Activated CD8-positive, alpha-beta T cell treated with anti-CD3 and anti-CD28 coated beads for 36 hours (primary cell): ENCODE data around the gene DIAPH2. TPM values are rescaled to one million over a fixed set of nuclear protein-coding genes. Genes with fewer than 3 reads are reported as not detected.

Experiments used
- ATAC-seq: fragments of 200-7000 bp; cut with Tn5 transposase; one replicate; pipeline ENCODE4 v1.10.0; 2021; ENCODE audit warnings: mild to moderate bottlenecking, moderate library complexity
- CTCF ChIA-PET: fragments of 350-600 bp; sonication (Branson Sonifier 250); formaldehyde crosslinking; loops from one replicate; lab custom pipeline; 2021; ENCODE audit warnings: antibody characterized with exemption; lab: Charles Lee
- POLR2A ChIA-PET: fragments of 350-600 bp; sonication (Branson Sonifier 250); formaldehyde crosslinking; loops from one replicate; lab custom pipeline; 2021; ENCODE audit warnings: antibody characterized with exemption; lab: Charles Lee
- DNase-seq: peaks from one replicate; pipeline ENCODE4 v3.0.0-alpha.2; 2020
- H3K27ac Mint-ChIP-seq: one replicate; pipeline ENCODE4 v1.8.0; 2021; ENCODE audit warnings: mild to moderate bottlenecking, mixed read lengths
- H3K27me3 Mint-ChIP-seq: one replicate; pipeline ENCODE4 v1.8.0; 2021; ENCODE audit warnings: mixed read lengths
- H3K36me3 Mint-ChIP-seq: one replicate; pipeline ENCODE4 v1.8.0; 2021; ENCODE audit warnings: low read depth, mixed read lengths
- H3K4me1 Mint-ChIP-seq: one replicate; pipeline ENCODE4 v1.8.0; 2021; ENCODE audit warnings: low read depth, mixed read lengths
- H3K4me3 Mint-ChIP-seq: one replicate; pipeline ENCODE4 v1.8.0; 2021; ENCODE audit warnings: mild to moderate bottlenecking, moderate library complexity, mixed read lengths
- H3K9me3 Mint-ChIP-seq: one replicate; pipeline ENCODE4 v1.8.0; 2021; ENCODE audit warnings: mixed read lengths
- CTCF ChIP-seq: fragments of 200-600 bp; IDR thresholded peaks from one replicate; pipeline ENCODE4 v1.8.0; 2022; ENCODE audit warnings: antibody characterized with exemption, mild to moderate bottlenecking
- intact Hi-C: fragments of 100-400 bp; cut with micrococcal nuclease; formaldehyde crosslinking; loops from one replicate; pipeline ENCODE4 v1.10.0; 2022
- total RNA-seq, 2 experiments: library from RNA; stranded (reverse); gene quantifications; one replicate each; pipeline ENCODE4 v1.2.3, GENCODE V29; 2021

Gene DIAPH2
- total RNA-seq, 2 experiments from 2014 or later, result 8.1 to 8.5 TPM

- CTCF ChIA-PET, result no interaction called here
- intact Hi-C loops, result no loop called here
- Mint-ChIP-seq H3K36me3 (no peaks in the 10 kb centered on the region), H3K27ac (no peak overlapping the region), H3K9me3 (no peaks in the 10 kb centered on the region), H3K4me1 (peaks cover 4% of the 10 kb centered on the region), H3K27me3 (no peaks in the 10 kb centered on the region), H3K4me3 (no peak overlapping the region)
- POLR2A ChIA-PET, result no interaction called here
- no peak for TF ChIP-seq CTCF
- no peak for ATAC-seq
- no peak for DNase-seq
Measured at GRCh38 chrX:97155816-97156215, 471.2 kb downstream of the DIAPH2 start.

DNA sequence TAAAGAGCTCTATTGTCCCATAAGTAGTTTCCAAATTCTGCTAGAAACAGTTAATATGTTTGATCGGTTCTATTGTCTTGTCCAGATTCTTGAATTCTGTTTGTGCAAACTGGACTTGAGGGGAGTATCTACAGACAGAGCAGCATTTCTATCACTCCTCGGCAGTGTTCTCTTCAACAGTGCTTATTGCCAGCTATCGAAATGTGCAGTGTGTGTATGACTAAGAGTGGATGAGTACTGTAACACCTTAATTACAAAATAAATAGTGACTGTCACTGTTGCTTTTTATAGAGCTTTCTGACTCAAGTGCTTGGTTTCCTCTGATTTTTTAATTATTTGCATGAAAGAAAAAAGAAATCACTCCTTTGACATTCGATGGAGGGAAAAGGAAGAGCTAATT is 473.6 kb downstream of the DIAPH2 start:
- Mint-ChIP-seq H3K4me3 (no peak overlapping the region), H3K27ac (no peak overlapping the region), H3K4me1 (peaks cover 4% of the 10 kb centered on the region), H3K9me3 (no peaks in the 10 kb centered on the region), H3K36me3 (no peaks in the 10 kb centered on the region), H3K27me3 (no peaks in the 10 kb centered on the region)
- intact Hi-C loops, result no loop called here
- ChIA-PET POLR2A (no interaction called here), CTCF (no interaction called here)
- ATAC-seq (no peak), DNase-seq (no peak)
- TF ChIP-seq CTCF, result no peak

DNA sequence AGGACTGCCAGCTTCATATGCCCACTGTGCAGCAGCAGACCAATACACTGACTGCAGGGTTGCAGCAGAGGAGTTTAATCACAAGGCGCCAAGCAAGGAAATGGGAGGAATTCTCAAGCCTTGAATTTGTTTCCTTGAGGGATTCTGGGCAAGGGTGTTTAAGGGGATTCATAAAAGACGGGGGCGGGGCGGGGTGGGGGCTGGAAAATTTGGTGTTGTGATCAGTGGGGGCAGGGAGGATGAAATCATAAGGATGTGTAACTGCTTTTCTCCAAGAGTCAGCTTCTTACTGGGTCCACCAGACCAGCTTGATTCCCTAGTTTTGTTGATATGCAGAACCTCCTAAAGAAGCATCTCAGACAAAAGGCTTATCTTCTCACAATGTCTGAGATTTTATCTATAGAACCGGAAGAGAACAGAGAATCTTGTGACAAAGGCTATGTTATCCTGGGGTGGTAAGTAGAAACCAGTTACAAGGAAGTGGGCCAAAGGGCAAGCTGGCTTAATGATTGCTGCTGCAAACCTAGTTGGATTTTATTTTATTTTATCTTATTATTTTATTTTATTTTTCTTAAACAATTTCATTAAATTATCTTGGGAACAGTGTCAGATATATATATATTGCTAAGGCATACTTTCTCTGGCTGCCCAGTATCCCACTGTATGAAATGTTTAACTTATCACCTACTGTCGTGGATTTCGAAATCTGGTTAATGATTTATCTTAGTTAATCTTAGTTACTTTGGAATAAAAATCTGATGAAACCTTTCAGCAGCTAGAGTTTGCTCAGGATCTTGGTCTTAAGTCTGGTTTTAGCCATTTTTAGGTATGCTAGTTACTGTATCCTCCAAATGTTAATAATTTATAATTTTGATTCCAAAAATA is 475.5 kb downstream of the DIAPH2 start:
- intact Hi-C loops, result no loop called here
- POLR2A ChIA-PET, result no interaction called here
- Mint-ChIP-seq H3K4me1 (peaks cover 4% of the 10 kb centered on the region), H3K4me3 (no peak overlapping the region), H3K27ac (no peak overlapping the region), H3K9me3 (no peaks in the 10 kb centered on the region), H3K36me3 (no peaks in the 10 kb centered on the region), H3K27me3 (no peaks in the 10 kb centered on the region)
- DNase-seq (no peak), ATAC-seq (no peak)
- no peak for TF ChIP-seq CTCF
- CTCF ChIA-PET, result no interaction called here

GRCh38 chrX:97167333-97167732 is 482.7 kb downstream of the DIAPH2 start:
- Mint-ChIP-seq H3K36me3 (no peaks in the 10 kb centered on the region), H3K27ac (no peak overlapping the region), H3K9me3 (no peaks in the 10 kb centered on the region), H3K4me1 (no peaks in the 10 kb centered on the region), H3K27me3 (no peaks in the 10 kb centered on the region), H3K4me3 (no peak overlapping the region)
- DNase-seq (no peak), ATAC-seq (no peak)
- ChIA-PET CTCF (no interaction called here), POLR2A (no interaction called here)
- intact Hi-C loops, result no loop called here
- TF ChIP-seq CTCF, result no peak

GRCh38 chrX:97168646-97169045 is 484.0 kb downstream of the DIAPH2 start:
- no peak for TF ChIP-seq CTCF
- ATAC-seq, result no peak
- POLR2A ChIA-PET, result no interaction called here
- H3K36me3 Mint-ChIP-seq, result no peaks in the 10 kb centered on the region
- no peak overlapping the region for H3K27ac Mint-ChIP-seq
- intact Hi-C loops, result no loop called here
- no peaks in the 10 kb centered on the region for H3K27me3 Mint-ChIP-seq
- no peak overlapping the region for H3K4me3 Mint-ChIP-seq
- CTCF ChIA-PET, result no interaction called here
- no peaks in the 10 kb centered on the region for H3K4me1 Mint-ChIP-seq
- no peak for DNase-seq
- no peaks in the 10 kb centered on the region for H3K9me3 Mint-ChIP-seq
